Stimulated activated CD4-positive, alpha-beta T cell treated with anti-CD3 and anti-CD28 coated beads, Interleukin-4, amount 100 ng/mL, for 4 hours (primary cell): Measurements from ENCODE around the gene CADM1.

Source experiments
- DNase-seq, 2 experiments: peaks; one replicate each; pipeline ENCODE4 v3.0.0-alpha.2; 2020

The CADM1 gene

GRCh38 chr11:115234794-115235193, 269.4 kb downstream of the CADM1 start:
- no peak for DNase-seq

DNA sequence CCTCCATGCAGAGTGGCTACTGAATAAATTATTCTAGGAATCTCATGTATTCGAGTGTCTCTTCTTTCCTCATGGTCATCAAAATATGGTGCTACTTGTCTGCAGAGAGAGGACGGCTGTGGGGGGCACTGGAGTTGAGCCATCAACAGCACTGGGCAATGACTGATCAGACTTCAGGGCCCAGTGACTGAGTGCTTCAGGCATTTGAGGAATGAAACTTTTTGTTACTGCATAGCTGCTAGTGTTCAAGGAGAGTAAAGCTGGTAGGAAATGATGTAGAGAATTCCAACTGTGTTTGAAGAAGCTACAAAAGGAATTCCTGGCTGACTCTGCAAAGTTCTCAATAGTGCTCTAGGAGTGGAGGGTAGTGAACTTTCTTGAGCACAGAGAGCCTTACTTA, 277.7 kb downstream of the CADM1 start:
- no peak for DNase-seq

GRCh38 chr11:115224551-115224950, 279.7 kb downstream of the CADM1 start:
- no peak for DNase-seq

GRCh38 chr11:115222863-115223530, 281.2 kb downstream of the CADM1 start:
- DNase-seq: no peak

DNA sequence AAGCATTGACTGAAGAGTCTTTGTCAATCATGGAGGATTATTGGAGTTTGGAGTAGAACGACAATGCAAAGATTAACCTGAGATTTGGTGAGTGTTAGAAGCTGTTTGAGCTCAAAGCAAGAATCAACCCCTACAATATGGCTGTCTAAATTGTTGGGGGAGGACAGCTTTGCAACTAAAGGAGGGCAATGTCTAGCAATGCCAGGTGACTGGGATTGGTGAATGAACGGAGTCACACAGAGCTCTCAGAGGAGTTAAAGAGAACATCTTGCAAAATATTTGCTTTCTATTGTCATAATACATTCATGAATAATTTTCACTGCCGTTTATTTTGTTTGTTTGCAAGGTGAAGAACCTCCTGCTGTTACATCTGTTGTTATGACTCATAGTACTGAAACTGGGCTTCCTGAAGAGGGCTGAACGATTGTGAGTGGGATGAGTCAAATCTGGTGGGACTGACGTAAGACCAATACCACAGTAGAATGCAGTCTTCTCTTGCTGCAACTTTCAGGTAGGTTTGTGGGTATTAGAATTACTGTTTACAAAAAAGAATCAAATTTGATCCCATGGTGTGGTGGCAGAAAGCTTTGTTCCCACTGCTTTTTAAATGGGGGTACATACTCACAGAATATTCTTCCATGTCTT, 281.9 kb downstream of the CADM1 start:
- DNase-seq: no peak

DNA sequence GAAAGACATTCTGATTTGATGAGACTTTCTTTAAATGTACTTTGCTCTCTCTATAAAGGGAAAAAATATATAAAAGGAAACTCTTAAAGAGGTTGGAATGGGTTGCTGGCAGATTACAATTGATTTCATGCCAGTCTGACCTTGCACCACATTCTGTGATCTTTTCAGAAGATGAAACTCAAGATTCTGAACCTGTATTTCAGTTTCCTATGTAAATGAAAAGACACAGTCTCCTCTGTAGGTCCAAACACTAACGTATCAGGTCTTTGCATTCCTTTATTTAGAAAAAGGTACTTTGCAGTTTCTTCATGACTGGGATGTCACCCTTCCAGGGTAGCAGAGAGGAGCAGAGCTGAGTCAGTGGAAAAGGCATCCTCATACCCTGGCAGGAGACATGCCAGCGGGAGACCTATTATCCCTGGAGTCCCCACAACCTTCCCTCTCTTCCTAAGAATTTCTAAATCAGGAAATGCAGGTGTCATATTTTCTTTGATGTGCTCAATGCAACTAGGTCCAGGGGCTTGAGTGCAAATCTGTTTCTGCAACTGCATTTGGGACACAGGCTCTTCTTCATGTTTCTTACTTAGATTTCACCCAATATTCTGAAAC, 282.6 kb downstream of the CADM1 start:
- no peak for DNase-seq

DNA sequence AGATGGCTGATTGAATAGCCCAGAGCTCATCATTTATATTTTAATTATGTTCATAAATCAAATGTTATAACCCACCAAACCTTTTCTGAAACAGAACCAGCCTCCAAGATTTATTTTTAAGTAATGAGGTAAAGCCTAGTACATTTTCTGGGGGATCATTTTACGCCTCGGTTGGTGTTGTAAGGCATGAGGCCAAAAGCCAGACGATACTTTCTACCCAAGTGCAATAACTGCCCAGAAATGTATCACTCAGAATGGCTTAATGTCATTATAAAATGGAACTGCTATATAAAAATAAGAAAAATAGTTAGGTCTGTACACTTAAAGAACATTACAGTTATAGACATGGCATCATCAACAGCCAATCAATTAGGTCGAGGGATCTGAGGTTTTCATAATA, 283.3 kb downstream of the CADM1 start:
- DNase-seq: no peak

GRCh38 chr11:115220423-115220822, 283.8 kb downstream of the CADM1 start:
- no peak for DNase-seq

DNA sequence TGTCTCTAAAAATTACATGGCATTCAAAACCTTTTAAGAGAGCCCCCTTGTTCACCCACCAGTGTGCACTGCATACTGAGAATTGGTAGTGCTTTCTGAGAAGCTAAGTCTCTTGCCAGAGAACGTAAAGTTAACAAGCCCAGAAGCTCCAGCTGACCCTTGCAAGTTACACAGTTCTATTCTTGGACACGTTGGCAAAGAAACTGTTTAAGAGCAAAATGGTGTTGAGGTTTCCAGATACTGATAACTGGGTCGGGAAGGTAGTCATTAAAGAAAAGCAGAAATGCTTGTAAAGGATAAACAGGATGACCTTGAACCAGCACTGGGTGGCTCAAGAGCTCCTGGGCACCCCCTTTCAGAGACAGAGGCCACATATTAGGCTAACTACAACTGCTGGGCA, 284.8 kb downstream of the CADM1 start:
- DNase-seq: no peak

DNA sequence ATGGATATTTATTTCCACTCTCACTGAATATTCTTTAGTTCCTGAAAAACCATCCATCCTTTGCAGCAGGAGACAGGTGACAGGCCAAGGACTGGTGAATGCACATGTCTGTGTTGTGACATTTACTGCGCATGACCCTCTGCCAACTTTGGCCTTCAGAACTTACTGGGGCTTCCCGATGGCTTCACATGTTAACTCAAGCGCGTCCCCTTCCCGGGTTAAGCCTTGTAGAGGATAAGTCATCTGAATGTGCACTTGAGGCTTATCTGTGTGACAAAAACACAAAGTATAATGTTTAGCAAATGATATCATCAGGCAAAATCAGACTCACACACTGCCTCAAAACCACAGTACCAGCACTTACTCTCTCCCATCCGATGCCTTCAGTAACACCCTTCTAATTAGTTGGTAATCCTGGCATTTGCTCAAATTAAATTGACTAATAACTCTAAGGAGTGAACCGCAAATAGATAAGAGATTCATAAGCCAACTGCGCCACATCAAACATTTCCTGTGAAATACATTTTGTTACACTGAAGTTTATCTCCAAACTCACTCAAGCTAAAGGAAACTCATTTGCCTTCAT, 286.4 kb downstream of the CADM1 start:
- no peak for DNase-seq

- DNase-seq: no peak
Observed at GRCh38 chr11:115215694-115216617, 288.3 kb downstream of the CADM1 start.

- DNase-seq: no peak
Observed at GRCh38 chr11:115214644-115215234, 289.5 kb downstream of the CADM1 start.

DNA sequence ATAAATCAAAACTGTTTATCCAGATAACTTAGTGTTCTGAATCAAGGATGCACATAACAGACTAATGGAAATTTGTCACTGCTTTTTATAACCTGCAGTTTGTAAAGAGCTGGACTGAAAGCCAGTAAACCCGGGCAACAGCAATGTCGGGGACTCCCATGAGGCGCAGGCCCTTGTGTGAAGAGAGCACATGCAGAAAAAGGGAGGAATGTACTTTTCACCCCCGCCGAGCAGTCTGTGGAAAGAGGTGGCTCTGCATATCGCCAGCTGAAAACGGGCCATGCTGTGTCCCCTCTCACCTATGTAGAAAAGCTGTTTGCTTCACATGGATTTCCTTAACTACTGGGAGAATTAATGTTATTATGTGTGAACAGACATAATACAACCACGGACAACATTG, 291.2 kb downstream of the CADM1 start:
- DNase-seq: no peak

- no peak for DNase-seq
Observed at GRCh38 chr11:115208808-115209259, 295.4 kb downstream of the CADM1 start.

DNA sequence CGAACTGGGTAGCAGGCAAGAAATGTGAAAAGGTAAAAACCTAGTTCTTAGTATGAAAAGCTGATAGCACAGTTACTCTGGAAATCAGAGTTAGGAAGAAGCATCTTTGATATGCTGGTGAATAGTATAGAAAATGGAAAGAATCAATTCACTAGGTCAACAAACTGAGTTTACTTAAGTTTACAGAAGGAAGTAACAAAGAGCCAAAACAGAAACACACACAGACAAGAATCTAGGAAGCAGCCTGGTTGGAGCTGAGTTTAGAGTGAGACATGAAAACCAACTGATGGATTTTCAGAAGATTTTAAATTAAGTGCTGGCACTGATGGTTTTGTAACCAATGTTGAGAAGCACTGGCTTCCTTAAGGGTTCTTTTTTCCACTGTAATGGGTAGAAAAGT, 296.3 kb downstream of the CADM1 start:
- DNase-seq: no peak

DNA sequence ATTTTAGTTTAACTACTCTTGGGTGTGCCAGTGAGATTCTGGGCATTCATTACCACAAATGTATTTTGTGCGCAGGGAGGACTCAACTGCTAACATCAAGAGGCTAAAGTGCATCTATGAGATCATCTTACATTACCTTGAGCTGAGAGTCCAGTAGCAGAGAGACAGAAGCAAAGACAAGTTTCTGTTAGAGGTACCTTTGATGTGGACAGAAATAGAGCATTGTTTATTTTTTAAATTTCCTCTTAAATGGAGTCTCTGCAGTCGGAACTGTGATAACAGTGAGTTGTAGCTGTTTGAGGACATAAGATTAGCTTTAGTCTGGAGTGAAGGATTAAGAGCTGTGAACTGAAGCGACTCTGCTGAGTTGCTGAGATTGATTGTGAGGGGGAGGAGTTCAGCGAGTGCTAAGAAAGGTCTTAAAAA, 297.0 kb downstream of the CADM1 start:
- DNase-seq: no peak

DNA sequence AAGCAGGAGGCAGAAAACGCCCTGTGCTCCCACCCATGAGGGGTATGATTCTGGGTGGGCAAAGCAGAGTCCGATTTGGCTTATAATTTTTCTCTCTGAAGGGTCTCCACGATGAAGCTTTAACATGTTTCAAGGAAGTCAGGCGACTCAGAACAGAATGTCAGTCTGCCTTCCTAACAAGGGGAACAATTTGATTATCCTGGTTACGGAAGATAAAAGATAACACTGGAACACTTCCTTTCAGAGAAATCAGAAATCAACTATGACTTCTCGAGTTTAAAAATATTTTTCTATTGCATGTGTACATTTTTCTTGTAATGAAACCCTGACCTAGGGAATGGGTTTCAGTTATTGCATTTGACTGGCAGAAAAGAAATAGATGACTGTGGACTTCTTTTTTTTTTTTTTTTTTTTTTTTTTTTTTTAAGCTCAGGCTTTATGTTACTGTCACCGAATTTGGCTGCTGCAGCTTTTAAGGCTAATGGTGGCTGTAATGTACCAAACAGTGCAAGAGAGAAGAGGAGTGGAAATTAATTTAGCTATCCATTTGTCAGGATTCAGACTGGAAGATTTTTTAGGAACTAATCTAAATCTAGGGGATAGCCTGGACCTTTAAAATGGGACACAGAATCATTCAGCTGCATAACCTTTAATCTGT, 297.7 kb downstream of the CADM1 start:
- DNase-seq: no peak

GRCh38 chr11:115202900-115203552, 301.2 kb downstream of the CADM1 start:
- DNase-seq: no peak

DNA sequence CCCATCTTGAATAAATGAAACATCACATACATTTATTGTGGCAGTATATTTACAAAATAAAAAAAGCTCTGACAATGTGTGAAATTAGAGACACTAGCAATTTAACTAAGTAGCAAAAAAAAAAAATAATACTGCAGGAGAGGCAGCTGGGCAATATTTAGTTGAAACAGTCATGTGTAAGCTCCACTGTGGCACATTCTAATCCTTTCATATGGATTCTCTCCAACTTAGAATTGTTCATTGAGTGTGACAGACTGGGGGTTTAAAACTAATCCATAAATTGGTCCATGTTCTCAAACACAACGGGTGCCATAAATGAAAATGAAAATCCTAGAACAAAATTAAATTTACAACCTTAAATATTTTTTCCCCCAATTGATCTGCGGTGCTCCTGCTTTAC, 302.1 kb downstream of the CADM1 start:
- DNase-seq: no peak

DNA sequence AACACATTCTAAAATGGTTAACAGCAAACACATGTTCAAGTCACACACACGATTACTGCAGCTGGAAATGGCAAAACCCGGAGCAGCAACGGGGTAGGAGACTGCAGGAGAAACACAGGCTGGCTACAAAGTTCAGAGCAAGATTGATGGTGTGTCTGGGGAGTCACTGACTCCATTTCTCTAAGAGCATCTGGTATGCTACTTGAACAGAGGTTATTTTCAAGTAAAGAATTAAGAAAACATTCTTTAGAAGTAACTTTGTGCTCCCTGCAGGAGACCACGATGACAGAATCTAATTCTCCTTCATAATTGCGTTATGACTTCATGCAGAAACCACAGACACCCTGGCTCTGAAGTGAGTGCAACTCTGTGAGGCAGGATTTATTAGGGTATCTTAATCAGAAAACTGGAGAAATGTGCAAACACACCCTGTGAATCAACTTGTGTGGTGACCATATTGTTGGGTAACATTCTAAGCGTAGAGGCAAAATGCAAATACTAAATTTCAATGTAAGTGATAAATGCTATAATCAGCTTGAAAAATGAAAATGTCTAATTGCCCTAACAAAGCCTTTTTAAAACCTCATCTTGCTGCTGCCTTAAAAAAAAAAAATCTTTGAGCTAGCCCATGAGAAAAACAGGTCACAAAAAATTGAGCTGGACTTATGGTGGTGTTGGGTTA, 303.0 kb downstream of the CADM1 start:
- no peak for DNase-seq
